Mononuclear cell (primary cell): ENCODE data around the gene PRSS8. TPM values are rescaled to one million over a fixed set of nuclear protein-coding genes. Genes with fewer than 3 reads are reported as not detected.
A peak's percentile ranks its signal among the peaks of the same experiment; 100 is the strongest.

Experiments used
- H3K27me3 ChIP-seq: 2 replicates; pipeline ENCODE4 v1.6.0; 2011; ENCODE audit warnings: low read length, control low read depth; ENCODE audit not compliant: insufficient read depth
- H3K4me1 ChIP-seq: 2 replicates; pipeline ENCODE4 v1.5.1; 2011; ENCODE audit warnings: mild to moderate bottlenecking, low read length, control low read depth; ENCODE audit not compliant: insufficient read depth
- H3K4me3 ChIP-seq: 2 replicates; pipeline ENCODE4 v1.5.1; 2011; ENCODE audit warnings: mild to moderate bottlenecking, low read length, moderate library complexity
- H3K9me3 ChIP-seq: 2 replicates; pipeline ENCODE4 v1.5.1; 2011; ENCODE audit warnings: low read depth, mild to moderate bottlenecking, control low read depth, low read length
- total RNA-seq: library from RNA; depleted of rRNA; stranded (reverse); fragments of >200 nt; gene quantifications from one replicate; pipeline ENCODE4 v1.2.3, GENCODE V29; 2012

PRSS8 gene
- total RNA-seq, 1 donor = not detected

GRCh38 chr16:31125844-31126243, 9.7 kb downstream of the PRSS8 start:
- Histone ChIP-seq H3K4me1 (peaks cover 44% of the 10 kb centered on the region), H3K9me3 (no peaks in the 10 kb centered on the region), H3K4me3 (no peak overlapping the region)

GRCh38 chr16:31120129-31120528, 15.4 kb downstream of the PRSS8 start:
- no peaks in the 10 kb centered on the region for H3K27me3 ChIP-seq
- peaks cover 35% of the 10 kb centered on the region for H3K4me1 ChIP-seq
- H3K9me3 ChIP-seq = no peaks in the 10 kb centered on the region
- no peak overlapping the region for H3K4me3 ChIP-seq

More at GRCh38 chr16:31125844-31126243, 9.7 kb downstream of the PRSS8 start:
- no peaks in the 10 kb centered on the region for H3K27me3 ChIP-seq

GRCh38 chr16:31118223-31119155, 17.0 kb downstream of the PRSS8 start:
- H3K4me1 ChIP-seq = peaks cover 50% of the 10 kb centered on the region

DNA sequence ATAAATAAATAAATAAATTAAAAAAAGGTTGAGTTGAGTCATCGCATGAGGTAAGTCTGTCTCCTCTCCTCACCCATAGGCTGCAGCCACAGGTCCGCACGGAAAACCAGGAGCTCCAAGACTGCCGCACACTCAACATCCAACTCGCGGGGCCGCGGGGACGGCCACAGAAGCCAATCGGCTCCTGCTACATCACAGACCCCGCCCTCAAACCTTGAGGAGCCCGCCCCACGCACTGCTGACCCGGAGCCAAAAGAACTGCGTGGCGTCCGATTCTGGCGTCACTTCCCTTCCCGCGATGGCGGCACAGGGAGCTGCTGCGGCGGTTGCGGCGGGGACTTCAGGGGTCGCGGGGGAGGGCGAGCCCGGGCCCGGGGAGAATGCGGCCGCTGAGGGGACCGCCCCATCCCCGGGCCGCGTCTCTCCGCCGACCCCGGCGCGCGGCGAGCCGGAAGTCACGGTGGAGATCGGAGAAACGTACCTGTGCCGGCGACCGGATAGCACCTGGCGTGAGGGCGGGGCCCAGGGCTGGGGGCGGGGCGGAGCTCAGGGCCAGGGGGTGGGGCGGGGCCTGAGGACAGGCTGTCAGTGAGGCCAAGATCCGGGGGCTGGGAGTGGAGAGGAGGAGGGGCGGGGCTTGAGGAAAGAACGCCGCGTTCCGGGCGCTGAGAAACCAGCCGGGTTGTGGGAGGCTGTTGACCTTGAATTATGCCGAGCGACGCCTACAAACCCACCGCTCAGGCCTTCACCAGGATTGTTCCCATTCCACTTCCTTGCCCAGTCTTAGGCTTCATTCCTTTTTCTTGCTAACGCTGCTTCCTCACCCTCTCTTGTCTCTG, 17.9 kb downstream of the PRSS8 start, which contains the start of gene KAT8:
KAT8 (plus strand) TSS at position 281 of the 839 bp plus-strand sequence; CDS start at position 299, 18 bp downstream.
- Histone ChIP-seq H3K4me1 (peaks cover 59% of the 10 kb centered on the region), H3K9me3 (no peaks in the 10 kb centered on the region), H3K4me3 (peak within 1 kb of the TSS; percentile 58), H3K27me3 (no peaks in the 10 kb centered on the region)

More at GRCh38 chr16:31118223-31119155, 17.0 kb downstream of the PRSS8 start:
- peak overlapping the region; percentile 58 for H3K4me3 ChIP-seq
- H3K9me3 ChIP-seq = no peaks in the 10 kb centered on the region
- no peaks in the 10 kb centered on the region for H3K27me3 ChIP-seq

GRCh38 chr16:31114468-31114867, 21.1 kb downstream of the PRSS8 start:
- H3K4me3 ChIP-seq = no peak overlapping the region
- no peaks in the 10 kb centered on the region for H3K9me3 ChIP-seq
- H3K4me1 ChIP-seq = peaks cover 61% of the 10 kb centered on the region
- no peaks in the 10 kb centered on the region for H3K27me3 ChIP-seq

DNA sequence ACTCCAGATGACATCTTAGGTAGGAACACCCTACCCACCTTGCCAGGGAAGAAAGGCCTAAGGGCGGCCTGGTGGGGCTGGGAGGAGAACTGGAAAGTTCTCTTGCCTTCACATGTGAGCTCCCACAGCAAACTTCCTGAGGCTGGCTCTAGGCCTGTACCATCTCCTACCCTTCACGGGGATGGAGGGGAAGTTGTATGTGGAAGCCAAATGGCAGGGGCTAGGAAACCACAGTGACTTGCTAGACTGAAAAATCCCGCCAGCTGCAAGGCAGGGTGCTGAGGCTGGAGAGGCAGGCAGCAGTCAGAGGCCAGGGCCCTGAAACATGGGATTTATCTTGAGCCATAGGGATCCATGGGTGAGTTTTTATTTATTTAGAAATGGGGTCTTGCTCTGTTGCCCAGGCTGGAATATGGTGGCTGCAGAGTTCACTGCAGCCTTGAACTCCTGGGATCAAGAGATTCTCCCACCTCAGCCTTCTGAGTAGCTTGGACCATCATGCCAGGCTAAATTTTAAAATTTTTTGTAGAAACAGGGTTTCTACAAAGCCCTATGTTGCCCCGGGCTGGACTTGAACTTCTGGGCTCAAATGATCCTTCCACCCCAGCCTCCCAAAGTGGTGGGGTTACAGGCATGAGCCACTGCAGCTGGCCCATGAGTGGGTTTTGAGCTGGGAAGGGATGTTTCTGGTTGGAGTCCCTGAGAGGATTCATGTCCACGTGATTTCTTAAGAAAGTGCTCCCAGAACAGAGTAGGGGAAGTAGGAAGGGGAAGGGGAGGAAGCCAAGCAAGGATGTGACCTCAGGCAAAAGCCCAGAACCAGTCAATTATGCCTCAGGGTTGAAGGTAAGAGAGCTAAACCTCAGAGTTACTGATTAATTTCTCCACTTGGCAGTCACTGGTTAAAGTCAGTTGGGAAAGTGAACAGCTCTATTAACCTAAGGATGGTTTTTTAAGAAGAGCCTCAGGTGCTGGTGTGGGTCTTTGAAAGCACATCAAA, 22.1 kb downstream of the PRSS8 start:
- peaks cover 60% of the 10 kb centered on the region for H3K4me1 ChIP-seq
- no peaks in the 10 kb centered on the region for H3K9me3 ChIP-seq
- no peak overlapping the region for H3K4me3 ChIP-seq
- H3K27me3 ChIP-seq = no peaks in the 10 kb centered on the region

DNA sequence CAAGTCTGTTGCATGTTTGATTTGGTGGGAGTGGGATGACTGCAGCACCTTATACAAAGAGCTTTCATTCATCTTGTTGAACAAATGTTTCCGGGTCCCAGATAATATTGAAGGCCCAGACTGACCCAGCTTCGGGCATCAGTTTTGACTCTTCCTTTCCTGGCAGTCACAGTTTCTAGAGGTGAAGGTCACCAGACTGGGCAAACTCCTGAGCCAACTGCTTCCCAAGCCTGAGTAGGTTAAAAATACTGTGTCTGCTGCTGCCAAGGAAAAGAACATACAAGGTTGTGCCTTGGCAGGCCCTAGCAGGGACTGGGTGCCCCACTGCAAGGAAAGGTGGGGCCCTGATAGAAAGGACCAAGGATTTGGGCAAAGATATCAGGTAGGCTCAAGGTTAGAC, 22.8 kb downstream of the PRSS8 start:
- Histone ChIP-seq H3K9me3 (no peaks in the 10 kb centered on the region), H3K27me3 (no peaks in the 10 kb centered on the region), H3K4me3 (no peak overlapping the region), H3K4me1 (peaks cover 60% of the 10 kb centered on the region)

DNA sequence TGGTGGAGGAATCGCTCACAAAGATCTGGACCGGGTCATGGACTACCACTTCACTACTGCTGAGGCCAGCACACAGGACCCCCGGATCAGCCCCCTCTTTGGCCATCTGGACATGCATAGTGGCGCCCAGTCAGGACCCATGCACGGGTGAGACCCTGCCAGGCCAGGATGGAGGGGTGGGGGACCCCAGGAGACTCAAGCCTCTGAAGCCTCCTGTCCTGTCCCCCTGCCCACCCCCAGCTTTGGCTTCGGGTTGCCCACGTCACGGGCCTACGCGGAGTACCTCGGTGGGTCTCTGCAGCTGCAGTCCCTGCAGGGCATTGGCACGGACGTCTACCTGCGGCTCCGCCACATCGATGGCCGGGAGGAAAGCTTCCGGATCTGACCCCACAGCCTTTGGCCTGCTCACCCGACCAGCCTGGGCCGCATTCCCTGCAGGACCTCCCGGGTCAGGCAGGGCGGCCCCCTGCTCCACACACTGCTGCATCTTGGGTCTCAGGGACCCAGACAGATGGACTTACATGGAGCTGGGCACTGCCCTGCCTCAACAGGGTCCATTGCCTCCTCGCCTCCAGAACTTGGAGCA, 23.6 kb downstream of the PRSS8 start:
- Histone ChIP-seq H3K4me1 (peaks cover 61% of the 10 kb centered on the region), H3K4me3 (no peak overlapping the region), H3K9me3 (no peaks in the 10 kb centered on the region), H3K27me3 (no peaks in the 10 kb centered on the region)

- Histone ChIP-seq H3K9me3 (no peaks in the 10 kb centered on the region), H3K4me1 (peaks cover 55% of the 10 kb centered on the region), H3K4me3 (no peak overlapping the region), H3K27me3 (no peaks in the 10 kb centered on the region)
Measured at GRCh38 chr16:31110106-31111034, 25.2 kb downstream of the PRSS8 start.

DNA sequence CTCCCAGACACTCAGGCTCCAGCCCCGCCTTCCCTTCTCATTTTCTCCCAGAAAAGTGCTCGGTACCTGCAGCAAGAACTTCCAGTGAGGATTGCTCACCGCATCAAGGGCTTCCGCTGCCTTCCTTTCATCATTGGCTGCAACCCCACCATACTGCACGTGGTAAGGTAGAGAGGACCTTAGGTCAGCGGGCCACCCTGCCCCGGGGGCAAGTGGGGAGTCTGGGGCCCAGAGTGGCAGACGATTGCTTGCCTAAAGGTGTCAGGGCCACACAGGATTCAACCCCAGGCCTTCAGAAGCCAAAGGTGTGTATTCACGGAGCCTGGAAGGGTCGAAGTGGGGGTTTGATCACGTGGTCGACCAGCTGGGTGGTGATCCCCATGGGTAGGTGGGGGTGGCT, 25.9 kb downstream of the PRSS8 start:
- Histone ChIP-seq H3K9me3 (no peaks in the 10 kb centered on the region), H3K4me1 (peaks cover 50% of the 10 kb centered on the region), H3K4me3 (no peak overlapping the region), H3K27me3 (no peaks in the 10 kb centered on the region)

DNA sequence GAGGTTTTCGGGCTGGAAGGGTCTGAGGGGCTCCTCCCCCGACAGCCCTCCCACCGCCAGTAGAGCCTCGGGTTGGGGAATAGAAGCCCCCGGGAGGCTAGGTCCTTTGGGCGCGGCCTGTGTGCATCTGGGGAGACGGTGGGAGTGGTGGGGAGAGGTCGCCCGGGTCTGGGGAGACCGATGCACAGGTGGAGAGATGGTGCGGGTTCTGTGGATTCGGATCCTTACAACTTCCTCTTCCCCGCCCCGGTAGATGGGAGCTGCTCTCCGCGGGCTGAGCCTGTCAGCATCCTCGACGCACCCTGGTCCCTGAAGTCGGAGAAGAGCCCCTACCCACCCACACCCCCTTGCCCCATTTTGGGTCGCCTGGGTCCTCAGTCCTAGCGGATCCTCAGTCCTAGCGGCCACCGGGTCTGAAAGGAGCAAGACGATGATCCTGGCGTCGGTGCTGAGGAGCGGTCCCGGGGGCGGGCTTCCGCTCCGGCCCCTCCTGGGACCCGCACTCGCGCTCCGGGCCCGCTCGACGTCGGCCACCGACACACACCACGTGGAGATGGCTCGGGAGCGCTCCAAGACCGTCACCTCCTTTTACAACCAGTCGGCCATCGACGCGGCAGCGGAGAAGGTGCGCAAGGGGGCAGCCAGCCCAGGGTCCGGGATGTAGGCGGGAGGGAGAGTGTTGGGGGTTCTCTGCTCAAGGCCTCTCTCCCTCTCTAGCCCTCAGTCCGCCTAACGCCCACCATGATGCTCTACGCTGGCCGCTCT, 26.6 kb downstream of the PRSS8 start:
- Histone ChIP-seq H3K4me3 (peak overlapping the region; percentile 82), H3K27me3 (no peaks in the 10 kb centered on the region), H3K9me3 (no peaks in the 10 kb centered on the region), H3K4me1 (peaks cover 43% of the 10 kb centered on the region)

DNA sequence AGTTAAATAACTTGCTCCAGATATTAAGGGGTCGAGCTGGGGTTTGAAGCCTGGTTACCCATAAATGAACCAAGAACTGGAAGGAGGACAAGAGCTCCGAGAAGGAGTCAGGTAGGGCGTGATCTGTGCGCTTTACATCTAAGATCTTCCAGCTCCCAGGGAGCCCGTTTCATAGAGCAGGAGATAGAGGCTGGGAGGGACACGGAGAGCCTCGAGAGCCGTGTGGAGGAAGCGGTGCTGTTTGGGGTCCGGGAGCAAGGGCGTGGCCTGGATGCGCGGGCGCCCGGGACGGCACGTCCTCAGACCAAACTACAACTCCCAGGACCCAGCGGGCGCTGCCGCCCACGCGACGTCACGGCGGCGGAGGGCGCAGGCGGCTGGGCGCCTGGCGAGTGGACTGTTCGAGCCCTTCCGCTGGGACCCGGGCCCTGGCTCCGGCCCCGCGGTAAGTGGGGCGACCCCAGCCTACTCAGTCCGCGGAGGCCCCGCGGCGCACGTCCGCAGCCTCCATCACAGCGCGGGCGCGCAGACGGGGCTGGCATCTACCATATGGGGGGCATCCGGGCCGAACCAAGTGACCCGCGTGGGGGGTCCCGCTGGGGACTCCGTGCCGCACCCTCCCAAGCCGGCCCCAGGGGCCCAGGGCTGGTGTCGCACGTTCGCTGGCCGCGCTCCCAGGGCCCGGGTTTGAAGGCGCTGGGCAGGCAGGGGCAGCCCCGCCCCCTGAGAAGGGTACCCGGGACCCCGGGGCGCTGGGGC, 27.3 kb downstream of the PRSS8 start, which contains the start of gene BCKDK:
BCKDK (plus strand) TSS at position 352 of the 759 bp plus-strand sequence. CDS start 838 bp downstream, outside the sequence.
- peak within 1 kb of the TSS; percentile 82 for H3K4me3 ChIP-seq
- H3K4me1 ChIP-seq = peaks cover 36% of the 10 kb centered on the region
- no peaks in the 10 kb centered on the region for H3K27me3 ChIP-seq
- no peaks in the 10 kb centered on the region for H3K9me3 ChIP-seq
